ENCODE results near the gene EFCAB6.
A peak's percentile ranks its signal among the peaks of the same experiment; 100 is the strongest.

The EFCAB6 gene

GRCh38 chr22:43829904-43830851, 18.1 kb upstream of the EFCAB6 start:
- peak; percentile 6 for DNase-seq

DNA sequence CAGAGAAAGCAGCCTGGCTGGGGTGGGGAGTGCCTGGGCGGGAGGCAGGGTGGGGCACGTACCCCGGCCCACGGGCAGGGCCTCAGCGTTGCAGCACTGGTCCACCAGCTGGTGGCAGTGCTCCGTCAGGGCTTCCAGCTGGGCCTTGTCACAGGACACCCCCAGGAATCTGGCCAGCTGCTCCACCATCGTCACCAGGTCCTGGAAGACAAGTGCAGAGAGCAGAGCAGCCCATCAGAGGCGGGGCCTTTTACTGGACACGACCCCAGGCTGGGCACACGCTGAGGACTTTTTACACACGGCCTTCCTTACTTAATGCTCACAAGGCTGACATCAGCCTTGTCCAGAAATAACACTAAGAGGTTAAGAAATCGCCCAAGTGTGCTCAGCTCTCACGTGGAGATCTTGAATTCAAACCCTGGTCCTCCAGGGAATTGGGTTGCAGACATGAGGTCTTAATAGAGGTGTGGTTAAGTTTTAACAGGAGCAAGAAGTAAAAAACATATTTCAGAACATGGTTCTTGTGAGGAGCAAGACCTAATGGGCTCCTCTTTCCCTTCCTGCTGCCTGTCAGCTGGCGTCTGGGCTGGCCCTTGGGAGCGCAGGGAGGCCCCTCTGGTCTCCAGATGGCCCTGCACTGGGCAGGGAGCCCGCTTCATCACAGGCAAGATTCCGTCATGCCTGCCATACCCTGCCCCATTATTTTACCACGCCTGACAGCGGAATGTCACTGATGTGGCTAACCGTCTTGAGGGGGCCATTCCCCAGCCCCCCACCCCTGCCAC, 17.1 kb upstream of the EFCAB6 start:
- peak; percentile 6 for DNase-seq

- DNase-seq: no peak
These were observed 16.6 kb upstream of the EFCAB6 start for GRCh38 chr22:43828725-43828997.

DNA sequence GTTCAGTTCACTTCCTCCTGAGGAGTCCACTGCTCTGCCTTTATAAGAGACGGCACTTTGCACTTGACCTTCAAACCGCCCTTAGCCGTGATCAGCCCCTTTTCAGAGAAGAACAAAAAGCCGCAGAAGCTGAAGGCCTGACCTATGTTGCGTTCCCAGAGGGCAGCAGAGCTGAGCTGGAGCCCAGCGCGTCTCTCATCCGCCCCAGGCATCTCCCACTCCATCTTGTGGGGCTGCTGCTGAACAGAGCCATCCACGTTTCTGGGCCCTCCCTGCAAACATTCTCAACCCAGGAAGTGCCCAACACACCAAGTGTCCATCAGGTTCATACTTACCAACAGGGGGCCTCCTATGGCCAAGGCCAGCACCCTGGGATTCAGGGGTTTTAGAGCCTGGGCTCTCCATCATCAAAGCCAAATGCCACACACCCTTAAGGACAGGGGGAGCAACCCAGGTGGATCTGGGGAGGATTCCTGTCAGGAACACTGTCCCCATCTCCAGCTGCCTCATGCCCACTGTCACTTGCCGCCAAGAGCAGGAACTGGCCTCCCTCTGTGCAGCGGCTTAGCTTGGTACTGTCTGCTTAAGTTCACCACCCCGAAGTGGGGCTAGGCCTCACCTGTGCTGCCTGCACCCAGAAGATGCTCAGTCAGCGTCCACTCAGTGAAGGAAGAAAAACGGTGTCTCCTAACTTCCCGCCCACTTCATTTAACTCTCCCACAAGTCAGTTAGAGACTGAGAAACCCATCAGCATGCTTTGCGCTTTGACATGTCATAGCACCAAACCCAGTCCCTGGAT, 16.0 kb upstream of the EFCAB6 start:
- no peak for DNase-seq

GRCh38 chr22:43827003-43827735, 15.1 kb upstream of the EFCAB6 start:
- DNase-seq: no peak

DNA sequence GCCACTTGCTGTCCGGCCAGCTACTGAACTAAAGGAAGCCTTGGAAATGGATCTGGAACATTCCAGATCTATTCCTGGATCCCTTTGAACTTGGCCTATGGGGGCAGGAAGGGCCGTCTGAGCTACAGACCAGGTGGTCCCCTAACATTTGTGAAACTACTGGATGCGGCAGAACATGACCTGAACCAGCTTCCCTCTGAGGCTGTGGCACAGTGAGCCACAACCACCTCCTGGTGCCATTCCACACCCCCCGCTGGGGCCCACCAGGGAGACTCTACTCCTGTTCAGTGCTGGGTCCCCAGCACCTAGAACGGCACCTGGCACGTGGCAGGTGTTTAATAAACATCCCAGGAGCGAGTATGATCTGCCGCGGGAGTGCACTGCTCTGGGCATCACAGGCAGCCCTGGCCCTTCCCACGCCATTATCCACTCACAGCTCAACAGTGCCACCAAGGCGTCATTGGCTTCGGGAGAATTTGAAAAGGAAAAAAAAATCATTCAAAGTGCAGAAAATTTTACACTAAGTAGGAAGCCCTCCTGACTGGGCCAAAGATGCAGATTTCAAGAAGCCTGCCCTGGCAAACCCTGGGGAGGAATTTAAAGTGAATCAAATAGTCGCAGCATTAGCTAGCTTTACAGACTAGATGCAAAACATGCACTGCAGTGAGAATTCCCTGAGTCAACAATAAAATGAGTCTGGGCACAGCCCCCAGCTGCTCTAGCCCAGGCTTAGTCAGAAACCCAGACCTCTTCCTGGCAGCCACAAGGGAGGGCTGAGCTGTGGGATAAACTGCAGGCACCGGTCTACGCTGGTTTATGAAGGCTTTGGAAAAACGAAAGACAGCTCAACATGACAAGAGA, 14.3 kb upstream of the EFCAB6 start:
- peak; percentile 10 for DNase-seq

GRCh38 chr22:43825651-43826050, 13.5 kb upstream of the EFCAB6 start:
- DNase-seq: no peak

- DNase-seq: no peak
These were observed 12.8 kb upstream of the EFCAB6 start for GRCh38 chr22:43824724-43825420.

DNA sequence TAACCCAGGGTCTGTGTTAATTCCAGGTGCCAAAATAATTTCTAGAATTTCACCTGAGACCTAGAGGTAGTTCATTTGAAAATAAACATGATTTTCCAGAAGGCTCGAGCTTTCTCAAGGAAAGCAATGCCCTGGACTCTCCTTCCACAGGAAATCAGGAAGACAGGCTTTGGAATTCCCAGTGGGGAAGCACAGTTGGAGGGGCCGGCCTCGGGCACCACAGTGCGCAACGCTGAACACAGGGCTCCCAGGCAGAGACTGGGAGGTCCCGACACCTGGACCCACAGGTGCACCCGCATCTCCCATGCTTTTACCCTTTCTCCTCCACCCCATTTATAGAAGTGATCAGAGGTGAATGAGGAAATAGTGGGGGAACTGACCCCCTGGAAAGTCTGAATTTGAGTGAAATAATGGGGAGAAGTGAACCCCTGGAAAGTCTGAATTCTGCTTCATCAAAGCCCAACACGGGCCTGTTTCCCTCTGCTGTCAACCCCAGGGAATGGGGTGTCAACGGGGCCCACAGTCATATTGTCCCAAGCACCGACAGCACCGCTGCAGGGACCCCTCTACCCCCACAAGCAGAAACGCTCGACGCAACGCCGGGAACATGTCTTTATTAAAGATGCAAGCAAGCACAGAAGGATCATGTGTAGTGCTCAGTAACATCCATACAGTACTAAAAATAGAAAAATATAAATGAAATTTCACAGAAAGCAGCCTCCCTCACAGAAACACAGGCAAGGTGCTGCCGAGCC, 12.0 kb upstream of the EFCAB6 start:
- DNase-seq: no peak

GRCh38 chr22:43823353-43823908, 11.3 kb upstream of the EFCAB6 start:
- DNase-seq: no peak

- DNase-seq: no peak
These were observed 9.7 kb upstream of the EFCAB6 start for GRCh38 chr22:43821606-43822425.

DNA sequence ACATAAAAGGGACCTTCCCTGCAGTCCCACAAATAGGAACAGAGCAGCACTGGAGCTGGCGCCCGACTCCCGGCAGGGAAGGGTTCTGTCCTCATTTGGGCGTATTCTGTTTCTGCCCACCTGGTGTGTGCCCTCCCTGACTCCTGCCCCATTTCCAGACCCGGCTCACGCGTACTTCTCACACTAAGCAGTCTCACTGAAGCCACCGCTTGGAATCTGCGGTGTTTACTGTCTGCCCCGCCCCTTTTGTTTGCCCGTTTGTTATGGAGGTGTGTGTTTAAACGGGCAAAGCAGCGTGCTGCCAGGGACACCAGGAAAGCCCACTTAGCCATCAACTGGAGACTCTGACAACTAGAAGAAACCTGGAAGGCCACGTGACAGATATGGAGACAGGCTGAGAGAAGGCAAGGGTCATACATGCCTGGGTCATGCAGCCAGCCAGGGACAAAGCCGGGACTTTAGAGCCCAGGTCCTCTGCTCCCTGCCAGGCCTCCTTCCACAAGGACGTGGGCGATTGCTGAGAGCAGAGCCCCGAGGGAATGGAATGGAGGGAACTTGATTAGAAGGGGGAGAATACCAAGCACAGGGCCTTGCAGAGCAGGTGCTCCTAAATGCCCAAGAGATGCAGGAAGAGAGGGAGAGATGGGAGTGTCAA, 8.7 kb upstream of the EFCAB6 start:
- no peak for DNase-seq

DNA sequence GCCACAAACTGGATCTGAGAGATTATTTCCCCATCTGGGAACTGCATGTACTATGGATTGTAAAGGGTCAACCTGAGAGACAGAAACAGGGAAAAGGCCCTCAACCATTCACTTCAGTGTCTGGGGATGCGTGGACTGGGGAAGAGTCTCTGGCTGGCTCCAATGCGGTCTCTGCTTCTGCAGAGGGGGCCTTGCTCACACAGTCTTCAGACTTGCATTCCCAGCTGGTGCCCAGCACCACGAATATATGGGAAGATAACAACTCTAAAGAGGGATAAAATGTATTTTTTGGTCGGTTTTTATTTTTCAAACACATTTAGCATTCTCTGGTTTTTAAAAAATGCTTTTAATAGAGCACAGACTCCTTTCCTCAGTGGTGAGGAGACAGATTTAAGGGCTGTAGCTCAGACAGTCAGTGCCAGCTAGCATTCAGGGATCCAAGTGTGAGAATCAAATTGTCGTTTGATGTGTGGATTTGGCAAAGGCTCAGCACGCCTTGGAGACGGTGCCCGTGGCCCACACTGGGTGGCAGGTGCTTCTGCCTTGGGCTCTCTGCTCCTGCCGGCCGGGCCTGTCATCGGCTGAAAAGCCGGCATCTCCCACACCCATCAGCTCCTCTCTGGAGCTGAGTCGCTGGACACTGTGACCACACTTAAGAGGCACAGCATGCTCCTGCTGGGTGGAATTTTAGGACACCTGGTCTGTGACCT, 8.0 kb upstream of the EFCAB6 start:
- no peak for DNase-seq

DNA sequence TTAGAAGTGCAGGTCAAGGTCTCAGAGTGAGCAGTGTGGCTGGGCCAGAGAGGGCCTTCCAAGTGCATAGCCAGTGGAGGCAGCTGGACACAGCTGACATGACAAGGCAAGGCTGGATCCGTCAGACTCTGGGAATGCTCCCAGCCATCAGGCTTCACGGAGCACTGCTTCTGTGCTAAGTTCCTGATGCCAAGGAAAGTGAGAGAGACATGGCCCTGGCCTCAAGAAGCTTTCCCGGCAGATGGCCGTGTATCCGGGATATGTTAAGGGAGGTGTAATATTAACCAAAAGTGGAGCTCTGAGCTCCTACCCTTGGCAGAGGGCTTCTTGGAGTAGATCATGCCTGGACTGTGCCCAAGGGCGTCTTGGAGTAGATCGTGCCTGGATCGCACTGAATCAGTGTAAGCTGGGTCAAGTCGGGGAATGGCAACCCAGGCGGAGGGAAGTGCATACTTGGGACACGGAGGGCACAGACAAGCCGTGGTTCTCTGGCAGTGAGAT, 7.4 kb upstream of the EFCAB6 start:
- DNase-seq: no peak

GRCh38 chr22:43818981-43819380, 6.9 kb upstream of the EFCAB6 start:
- no peak for DNase-seq

DNA sequence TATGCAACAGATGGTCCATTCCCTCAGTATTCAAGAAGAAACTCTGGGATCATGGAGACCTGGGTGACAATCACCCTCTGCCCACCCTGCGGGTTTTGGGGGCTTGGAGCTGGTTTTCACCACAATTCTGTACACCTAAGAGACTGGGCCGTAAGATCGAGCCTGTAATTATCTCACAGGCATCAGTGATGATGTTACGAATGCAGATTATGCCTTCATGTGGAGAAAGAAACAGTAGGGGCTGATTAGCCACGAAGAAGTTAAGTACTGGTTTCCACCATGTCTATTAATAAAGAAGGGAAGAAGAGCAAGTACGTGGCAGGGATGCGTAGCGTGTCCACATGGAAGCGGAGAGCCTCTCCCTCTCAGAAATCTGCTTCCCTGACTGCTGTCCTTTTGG, 5.3 kb upstream of the EFCAB6 start:
- no peak for DNase-seq

DNA sequence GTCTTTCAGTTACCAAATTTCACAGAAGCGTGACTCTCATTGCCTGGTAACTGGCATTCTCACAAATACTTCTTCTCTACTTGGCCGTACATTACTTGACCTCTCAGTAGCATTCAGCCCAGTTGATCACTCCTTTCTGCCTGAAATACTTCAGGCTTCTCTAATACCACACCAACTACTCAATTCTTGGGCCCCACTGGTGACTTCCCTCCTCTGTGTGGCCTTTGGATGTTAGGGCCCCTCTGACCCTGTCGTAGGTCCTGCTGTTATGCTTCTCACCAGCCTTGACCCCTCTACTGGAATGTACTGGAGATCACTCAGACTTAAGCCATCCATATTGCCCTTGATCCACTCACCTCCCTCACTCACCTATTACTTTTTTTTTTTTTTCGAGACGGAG, 2.2 kb upstream of the EFCAB6 start:
- no peak for DNase-seq

GRCh38 chr22:43812890-43813289, 785 bp upstream of the EFCAB6 start:
- DNase-seq: no peak

All from MV-4-11 (cell line).